Raji (cell line): Measurements from ENCODE around the gene PEPD.

Source experiments
- POLR2A ChIP-seq: IDR thresholded peaks from 2 replicates; pipeline ENCODE4 v1.6.1; 2011; ENCODE audit warnings: low read depth, low read length, control low read depth; ENCODE audit not compliant: insufficient read depth

The PEPD gene

GRCh38 chr19:33404506-33405253 is 116.9 kb downstream of the PEPD start:
- TF ChIP-seq POLR2A: no peak

- no peak for TF ChIP-seq POLR2A
These were observed 117.7 kb downstream of the PEPD start for GRCh38 chr19:33403973-33404304.

- TF ChIP-seq POLR2A: no peak
These were observed 118.2 kb downstream of the PEPD start for GRCh38 chr19:33403221-33403972.

DNA sequence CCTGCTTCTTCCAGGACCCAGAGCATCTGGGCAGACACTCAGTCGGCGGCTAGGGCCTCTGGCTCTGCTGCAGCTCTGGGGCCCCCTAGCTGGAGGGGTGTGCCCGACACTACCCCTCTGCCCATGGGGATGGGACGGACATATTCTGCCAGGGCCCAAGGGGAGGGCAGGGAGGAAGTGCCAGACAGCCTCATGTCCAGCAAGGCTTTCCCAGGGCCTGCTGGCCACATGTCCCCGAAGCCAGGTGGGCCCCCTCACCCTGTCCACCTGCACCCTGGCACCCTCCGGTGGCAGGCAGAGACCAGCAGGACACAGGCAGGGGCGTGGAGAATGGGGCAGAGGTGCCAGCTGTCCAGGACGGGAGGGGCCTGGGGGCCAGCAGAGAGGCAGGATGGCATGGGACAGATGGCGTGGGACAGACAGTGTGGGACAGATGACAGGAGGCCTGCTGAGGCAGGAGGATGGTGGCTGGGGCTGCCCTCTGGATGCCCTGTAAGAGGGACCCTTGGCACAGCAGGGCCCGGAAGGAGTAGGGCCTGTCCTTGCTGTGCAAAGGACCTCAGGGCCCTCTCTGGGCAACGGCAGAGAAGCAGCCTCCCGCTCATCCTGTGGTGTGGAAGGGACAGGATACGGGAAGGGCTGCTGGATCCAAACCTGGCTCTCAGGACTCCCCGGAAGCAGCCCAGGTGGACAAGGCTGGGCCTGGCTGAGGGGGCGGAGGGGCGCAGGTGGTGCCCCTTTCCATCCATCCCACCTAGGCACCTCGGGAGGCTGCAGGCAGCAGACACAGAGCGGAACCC is 119.0 kb downstream of the PEPD start:
- TF ChIP-seq POLR2A: no peak

DNA sequence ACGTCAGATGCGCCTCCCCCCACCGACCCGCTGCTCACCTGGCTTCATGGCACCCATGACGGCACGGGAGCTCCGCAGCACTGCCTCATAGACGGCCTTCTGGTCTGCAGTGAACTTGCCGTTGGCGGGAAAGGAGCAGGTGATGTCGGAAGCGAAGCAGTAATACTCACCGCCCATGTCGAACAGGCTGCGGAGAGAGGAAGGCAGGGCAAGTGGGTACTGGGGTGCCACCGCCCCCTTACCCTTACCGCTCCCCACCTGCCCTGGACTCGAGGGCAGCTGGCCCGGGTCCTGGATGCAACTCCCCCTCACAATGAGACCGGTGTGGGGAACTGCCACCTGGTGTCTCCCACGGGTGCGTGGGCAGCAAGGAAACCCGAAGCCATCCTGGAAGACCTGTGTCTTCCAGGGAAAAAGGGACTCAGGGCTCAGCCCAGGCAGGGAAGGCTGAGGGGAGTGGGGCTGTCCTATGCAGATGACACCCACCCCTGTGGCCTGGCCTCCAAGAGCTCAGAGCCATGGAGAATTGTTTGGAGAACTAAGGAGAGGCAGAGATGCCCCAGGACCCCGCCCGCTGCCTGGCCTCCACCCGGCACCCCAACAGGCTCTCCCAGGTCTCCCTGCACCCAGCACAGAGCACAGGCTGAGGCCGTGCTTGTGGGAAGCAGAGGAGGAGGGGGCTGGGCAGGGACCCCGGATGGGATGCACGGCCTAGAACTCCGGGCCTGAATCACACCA is 119.7 kb downstream of the PEPD start:
- no peak for TF ChIP-seq POLR2A

GRCh38 chr19:33400856-33401682 is 120.5 kb downstream of the PEPD start:
- TF ChIP-seq POLR2A: no peak

DNA sequence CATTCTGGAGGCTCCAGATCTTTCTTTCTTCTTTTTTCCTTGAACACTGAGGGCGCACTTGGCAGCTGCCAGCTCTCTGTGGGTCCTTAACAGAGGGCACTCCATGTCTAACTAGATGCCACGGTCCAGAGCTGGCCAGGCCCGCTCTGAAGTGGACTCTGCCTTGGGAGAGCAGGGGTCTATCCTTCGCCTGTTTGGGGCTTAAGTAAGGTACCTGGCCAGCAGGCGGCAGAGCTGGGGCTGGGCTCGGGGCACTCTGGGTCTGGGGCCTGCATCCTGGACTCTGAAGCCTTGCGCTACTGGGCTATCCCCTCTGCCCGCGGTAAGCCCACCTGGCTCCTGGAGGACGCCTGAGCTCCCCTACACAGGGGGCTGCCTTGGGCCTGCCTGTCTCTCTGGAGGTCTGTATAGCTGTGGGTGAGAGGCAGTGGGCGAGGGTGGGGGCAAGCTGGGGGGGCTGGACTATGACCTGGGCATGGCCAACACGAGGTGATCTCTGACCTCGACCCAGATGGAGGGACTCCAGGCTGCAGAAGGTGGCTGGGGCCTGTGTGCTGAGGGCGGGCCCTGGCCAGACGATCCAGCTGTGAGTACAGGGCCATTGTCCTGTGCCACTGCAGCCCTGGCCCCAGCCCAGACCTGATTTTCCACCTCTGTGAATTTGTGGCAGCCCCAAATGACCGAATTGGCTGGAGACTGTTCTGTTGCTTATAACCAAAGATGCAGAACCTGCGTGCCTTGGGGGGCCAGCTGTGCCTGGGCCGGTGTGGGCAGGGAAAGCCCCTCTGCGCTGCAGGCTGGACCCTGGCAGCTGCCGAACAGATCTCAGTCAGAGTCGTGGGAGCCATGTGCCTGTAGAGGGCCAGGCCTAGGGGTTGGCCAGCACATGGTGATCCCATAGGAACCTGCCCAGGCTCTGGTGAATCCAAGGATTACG is 121.6 kb downstream of the PEPD start:
- no peak for TF ChIP-seq POLR2A

DNA sequence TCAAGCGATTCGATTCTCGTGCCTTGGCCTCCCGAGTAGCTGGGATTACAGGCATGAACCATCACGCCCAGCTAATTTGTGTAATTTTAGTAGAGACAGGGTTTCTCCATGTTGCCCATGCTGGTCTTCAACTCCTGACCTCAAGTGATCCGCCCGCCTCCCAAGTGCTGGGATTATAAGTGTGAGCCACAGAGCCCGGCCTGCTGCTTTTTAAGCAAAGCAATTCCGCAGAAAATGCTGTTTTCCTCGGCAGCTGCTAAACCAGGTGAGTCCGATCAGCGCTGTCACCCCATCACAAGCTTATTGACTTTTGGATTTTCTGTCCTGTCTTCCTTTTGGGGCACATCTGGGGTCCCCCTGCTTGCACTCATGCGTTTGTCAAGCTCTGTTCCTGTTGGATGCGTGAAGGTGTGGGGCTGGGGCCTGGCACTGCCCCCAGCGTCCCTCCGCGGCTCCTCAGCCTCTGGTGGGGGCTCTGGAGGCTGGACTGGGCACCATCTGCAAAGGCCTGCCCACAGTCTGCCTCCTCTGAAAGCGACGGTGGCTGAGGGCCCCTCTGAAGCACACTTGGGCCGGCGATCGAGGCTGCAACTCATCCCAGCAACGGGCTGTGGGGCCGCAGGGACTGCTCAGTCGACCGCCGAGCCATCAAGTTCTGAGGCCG is 122.4 kb downstream of the PEPD start:
- TF ChIP-seq POLR2A: no peak

GRCh38 chr19:33398361-33399060 is 123.1 kb downstream of the PEPD start:
- no peak for TF ChIP-seq POLR2A

DNA sequence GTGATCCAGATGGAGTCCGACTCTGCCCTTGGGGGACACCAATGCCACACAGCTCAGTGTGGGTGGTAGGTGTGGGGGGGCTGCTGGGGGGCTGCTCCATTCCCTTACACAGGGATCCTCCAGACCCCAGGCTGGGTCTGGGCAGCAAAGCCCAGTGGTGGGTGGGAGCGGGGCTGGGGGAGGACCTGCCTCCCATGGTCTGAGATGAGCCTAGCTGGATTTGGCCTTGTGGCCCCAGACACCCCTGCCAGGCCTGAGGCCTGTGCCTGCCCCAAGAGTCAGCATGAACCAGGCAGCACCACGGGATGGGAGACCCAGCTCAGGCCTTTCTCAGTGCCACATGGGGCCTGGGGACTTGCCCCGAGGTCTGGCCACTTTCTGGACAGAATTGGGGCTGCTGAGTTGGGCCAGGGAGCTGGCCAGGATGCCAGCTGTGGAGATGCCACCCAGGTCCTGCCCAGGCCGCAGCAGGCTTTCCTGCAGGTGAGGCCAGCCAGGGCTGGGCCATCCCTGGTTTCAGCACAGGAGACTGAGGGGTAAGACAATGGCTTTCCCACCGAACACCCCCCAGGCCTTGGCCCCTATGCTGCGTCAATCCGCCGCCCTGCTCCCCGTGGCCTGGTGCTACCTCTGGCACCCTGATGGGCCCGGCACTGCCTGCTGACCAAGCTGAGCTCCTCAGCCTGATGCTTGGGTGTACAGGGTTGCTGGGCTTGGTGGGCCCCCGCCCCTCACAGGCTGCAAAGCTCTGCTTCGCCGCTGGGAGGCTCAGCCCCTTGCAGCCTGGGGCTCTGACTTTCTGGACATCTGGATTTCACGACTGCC is 123.8 kb downstream of the PEPD start:
- no peak for TF ChIP-seq POLR2A
